Measurements from ENCODE around the gene KCNH5.

The KCNH5 gene

GRCh38 chr14:62658631-62659030, 386.6 kb downstream of the KCNH5 start:
- TF ChIP-seq, protein P1, sequence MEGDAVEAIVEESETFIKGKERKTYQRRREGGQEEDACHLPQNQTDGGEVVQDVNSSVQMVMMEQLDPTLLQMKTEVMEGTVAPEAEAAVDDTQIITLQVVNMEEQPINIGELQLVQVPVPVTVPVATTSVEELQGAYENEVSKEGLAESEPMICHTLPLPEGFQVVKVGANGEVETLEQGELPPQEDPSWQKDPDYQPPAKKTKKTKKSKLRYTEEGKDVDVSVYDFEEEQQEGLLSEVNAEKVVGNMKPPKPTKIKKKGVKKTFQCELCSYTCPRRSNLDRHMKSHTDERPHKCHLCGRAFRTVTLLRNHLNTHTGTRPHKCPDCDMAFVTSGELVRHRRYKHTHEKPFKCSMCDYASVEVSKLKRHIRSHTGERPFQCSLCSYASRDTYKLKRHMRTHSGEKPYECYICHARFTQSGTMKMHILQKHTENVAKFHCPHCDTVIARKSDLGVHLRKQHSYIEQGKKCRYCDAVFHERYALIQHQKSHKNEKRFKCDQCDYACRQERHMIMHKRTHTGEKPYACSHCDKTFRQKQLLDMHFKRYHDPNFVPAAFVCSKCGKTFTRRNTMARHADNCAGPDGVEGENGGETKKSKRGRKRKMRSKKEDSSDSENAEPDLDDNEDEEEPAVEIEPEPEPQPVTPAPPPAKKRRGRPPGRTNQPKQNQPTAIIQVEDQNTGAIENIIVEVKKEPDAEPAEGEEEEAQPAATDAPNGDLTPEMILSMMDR (IDR thresholded peaks at IDR 0.05; ENCODE audit: low read depth, low read length): no peak
- TF ChIP-seq MAX (IDR thresholded peaks at IDR 0.05; ENCODE audit: low read depth, low read length): no peak
- no peak for TF ChIP-seq MYC (IDR thresholded peaks at IDR 0.05; ENCODE audit: low read depth, low read length)
- no peak for TF ChIP-seq POLR2A (IDR thresholded peaks at IDR 0.05; ENCODE audit: extremely low read depth, insufficient read length)
- no peak overlapping the region for H3K4me3 ChIP-seq (ENCODE audit: low read depth, low read length)
- no peak for DNase-seq (ENCODE audit: low read depth)

DNA sequence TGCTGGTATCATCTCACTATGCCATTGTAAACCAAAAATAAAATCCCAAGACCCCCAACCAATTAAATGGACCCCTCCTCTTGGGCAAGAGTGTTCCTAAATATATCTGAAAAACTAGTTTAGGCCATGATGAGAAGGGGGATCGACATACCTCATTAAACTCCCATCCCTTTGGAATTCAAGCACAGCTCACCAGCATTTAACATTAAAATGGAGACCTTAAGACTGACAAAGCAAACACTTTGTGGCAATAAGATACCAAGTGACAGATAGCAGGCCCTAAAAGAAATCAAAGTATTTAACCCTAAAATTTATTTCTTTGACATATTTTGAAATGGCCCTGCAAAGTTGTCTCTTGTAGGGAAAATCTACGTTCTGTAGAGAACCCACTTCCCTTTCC, 387.9 kb downstream of the KCNH5 start:
- no peak for DNase-seq (ENCODE audit: low read depth)
- no peak overlapping the region for H3K4me3 ChIP-seq (ENCODE audit: low read depth, low read length)
- no peak for TF ChIP-seq MYC (IDR thresholded peaks at IDR 0.05; ENCODE audit: low read depth, low read length)
- no peak for TF ChIP-seq MAX (IDR thresholded peaks at IDR 0.05; ENCODE audit: low read depth, low read length)
- TF ChIP-seq POLR2A (IDR thresholded peaks at IDR 0.05; ENCODE audit: extremely low read depth, insufficient read length): no peak
- TF ChIP-seq, protein P1 (IDR thresholded peaks at IDR 0.05; ENCODE audit: low read depth, low read length): no peak

GRCh38 chr14:62655166-62655565, 390.1 kb downstream of the KCNH5 start:
- DNase-seq (ENCODE audit: low read depth): no peak
- no peak for TF ChIP-seq MAX (IDR thresholded peaks at IDR 0.05; ENCODE audit: low read depth, low read length)
- no peak for TF ChIP-seq MYC (IDR thresholded peaks at IDR 0.05; ENCODE audit: low read depth, low read length)
- TF ChIP-seq POLR2A (IDR thresholded peaks at IDR 0.05; ENCODE audit: extremely low read depth, insufficient read length): no peak
- TF ChIP-seq, protein P1 (IDR thresholded peaks at IDR 0.05; ENCODE audit: low read depth, low read length): no peak
- H3K4me3 ChIP-seq (ENCODE audit: low read depth, low read length): no peak overlapping the region

DNA sequence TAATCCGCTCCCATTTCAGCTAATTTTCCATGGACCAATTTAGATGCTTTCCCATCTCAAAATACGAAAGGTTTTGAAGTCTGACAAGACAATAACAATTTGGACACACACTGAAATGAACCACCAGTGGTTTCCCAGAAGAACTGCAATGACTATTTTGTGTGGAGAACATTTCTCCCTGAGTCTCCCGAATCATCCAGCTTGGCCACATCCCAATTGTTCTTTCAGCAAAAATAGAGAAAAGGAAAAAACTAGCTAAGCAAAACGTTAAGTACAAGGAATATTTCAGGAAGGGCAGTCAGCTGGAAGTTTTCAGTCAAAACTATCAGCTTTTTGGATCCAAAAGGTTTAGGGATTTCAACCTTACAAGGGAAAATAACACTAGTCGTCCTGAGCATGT, 390.6 kb downstream of the KCNH5 start:
- no peak for DNase-seq (ENCODE audit: low read depth)
- TF ChIP-seq POLR2A (IDR thresholded peaks at IDR 0.05; ENCODE audit: extremely low read depth, insufficient read length): no peak
- H3K4me3 ChIP-seq (ENCODE audit: low read depth, low read length): no peak overlapping the region
